ENCODE results near the gene CFAP52. TPM values are rescaled to one million over a fixed set of nuclear protein-coding genes. Genes with fewer than 3 reads are reported as not detected.
"Not testable (repeated sequence)": the region's sequence is repeated elsewhere in the genome, so short reads cannot be mapped to it uniquely, and the experiment has no call there.

The CFAP52 gene, protein sequence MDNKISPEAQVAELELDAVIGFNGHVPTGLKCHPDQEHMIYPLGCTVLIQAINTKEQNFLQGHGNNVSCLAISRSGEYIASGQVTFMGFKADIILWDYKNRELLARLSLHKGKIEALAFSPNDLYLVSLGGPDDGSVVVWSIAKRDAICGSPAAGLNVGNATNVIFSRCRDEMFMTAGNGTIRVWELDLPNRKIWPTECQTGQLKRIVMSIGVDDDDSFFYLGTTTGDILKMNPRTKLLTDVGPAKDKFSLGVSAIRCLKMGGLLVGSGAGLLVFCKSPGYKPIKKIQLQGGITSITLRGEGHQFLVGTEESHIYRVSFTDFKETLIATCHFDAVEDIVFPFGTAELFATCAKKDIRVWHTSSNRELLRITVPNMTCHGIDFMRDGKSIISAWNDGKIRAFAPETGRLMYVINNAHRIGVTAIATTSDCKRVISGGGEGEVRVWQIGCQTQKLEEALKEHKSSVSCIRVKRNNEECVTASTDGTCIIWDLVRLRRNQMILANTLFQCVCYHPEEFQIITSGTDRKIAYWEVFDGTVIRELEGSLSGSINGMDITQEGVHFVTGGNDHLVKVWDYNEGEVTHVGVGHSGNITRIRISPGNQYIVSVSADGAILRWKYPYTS
- not detected for total RNA-seq
- long read RNA-seq, donor 1: 0 reads
- long read RNA-seq, donor 2: 0 reads

DNA sequence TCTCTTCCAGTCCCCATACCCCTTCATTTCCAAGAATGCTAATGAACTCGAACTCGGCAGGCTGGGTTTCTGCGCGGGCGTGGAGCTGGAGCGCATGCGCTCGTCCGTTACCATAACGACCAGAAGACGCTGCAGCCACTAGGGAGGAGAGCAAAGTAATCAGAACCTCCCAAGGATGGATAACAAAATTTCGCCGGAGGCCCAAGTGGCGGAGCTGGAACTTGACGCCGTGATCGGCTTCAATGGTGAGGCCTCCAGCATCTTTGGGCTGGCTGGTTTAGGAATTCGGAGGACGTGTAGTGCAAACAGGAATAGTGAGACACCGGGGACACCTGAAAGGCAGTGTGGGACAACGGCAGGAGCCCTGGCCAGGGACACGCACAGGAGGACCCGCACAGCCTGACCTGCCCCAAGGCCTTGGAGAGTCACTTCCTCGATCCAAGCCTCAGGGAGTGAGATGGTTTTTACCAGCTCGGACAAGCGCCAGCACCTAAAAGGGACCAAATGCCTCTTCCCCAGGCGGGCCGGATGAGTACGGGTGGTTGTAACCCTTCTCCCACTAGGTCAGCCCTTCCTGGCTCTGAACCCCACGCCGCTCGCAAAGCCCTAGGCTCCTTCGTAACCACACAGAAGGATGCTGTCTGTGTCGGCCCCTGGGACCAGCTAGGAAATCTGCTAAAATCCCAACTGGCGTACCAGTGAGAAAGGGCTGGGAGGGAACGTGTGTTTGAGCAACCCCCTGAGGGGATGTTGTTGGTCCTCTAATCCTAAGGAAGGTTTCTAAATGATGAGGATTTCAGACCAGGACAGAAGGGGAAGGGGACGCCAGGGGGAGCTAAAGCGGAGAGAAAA lies at the start of gene CFAP52:
Gene CFAP52, plus strand, starts transcription at position 122 of the 852 bp plus-strand sequence. Its CDS starts 54 bp downstream, at position 176.
- DNase-seq (ENCODE audit: low spot score): peak; percentile 92
- intact Hi-C loops (cut with DNase I): no loop called here

GRCh38 chr17:9527788-9528187 lies 48.7 kb upstream of the CFAP52 start:
- intact Hi-C loops (cut with DNase I): no loop called here

DNA sequence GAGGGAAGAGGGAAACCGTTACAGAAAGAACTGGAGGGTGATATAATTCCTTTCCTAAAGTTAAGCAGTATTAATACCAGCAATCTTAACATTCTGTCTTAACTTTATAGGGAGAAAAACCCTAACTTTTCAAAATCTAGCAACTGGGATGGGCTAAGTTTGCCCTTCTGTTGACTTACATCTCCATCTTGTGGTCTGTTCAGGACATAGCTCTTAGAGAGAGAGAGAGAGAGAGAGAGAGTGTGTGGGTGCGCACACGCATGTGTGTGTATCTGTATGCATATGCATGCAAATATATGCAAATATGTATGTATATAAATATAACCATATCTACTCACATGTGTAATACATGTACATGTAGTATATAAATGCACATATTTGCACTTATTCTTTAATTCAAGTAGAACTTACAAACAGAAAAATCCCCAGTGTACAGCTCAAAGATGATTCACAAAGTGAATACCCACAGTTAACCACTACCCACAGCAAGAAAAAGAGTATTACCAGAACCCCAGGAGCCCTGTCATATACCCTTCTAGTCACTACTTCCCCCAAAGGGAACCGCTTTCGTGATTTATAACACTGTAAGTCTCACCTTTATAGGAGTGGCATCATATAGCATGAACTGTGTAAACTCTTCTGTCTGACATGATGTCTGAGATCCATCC lies 47.3 kb upstream of the CFAP52 start:
- intact Hi-C loops (cut with DNase I): no loop called here
- DNase-seq (ENCODE audit: low spot score): no peak

More at GRCh38 chr17:9527788-9528187, 48.7 kb upstream of the CFAP52 start:
- DNase-seq (ENCODE audit: low spot score): no peak

DNA sequence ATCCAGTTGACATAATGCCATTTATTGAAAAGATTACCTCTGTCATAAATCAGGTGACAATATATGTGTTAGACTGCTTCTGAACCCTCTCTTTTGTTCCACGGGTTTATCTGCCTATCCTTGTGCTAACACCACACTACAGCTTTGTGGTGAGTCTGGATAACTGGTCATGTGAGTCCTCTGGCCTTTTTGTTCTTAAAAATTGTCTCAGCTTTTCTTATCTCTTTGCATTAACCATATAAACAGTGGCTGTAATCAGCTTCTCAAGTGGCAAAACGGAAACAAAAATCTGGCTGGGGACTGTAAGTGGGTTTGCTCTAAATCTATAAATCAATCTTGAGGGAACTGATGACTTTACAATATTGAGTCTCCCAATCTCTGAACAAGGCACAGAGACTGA lies 45.4 kb upstream of the CFAP52 start:
- intact Hi-C loops (cut with DNase I): no loop called here
- DNase-seq (ENCODE audit: low spot score): no peak

DNA sequence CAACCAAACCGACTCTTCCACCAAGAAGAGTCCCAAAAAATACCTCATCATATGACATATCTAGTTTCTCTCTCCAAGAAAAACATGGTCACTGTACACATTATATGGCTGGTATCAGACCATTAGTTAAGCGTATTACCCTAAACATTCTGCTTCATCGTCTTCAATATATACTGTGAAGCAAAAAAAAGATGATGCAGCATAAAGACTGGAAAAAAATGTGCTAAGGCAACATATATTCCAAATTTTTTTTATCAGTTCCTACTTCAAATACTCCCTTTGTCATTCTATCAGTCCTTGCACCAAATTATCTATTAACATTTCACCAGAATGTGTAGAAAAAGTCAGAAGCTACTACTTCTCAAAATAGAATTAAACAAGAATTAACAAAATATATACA lies 43.7 kb upstream of the CFAP52 start:
- intact Hi-C loops (cut with DNase I): no loop called here
- DNase-seq (ENCODE audit: low spot score): no peak

DNA sequence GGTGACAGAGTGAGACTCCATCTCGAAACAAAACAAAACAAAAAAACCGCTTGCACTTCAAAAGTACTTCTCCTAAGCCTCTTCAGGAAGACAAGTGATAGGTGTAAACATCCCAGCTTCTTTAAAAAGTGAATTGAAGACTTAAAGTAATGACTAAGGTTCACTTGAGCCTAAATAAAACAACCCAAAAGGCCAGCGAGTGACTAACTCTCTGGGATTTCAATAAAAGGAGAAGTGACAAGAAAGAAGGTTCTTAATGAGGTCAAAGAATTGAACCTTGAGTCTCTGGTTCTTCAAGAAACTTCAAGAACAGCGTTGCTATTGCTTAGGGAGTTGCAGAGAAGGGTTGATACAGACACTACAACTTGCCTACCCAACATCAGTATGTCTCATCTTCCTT lies 43.0 kb upstream of the CFAP52 start:
- no peak for DNase-seq (ENCODE audit: low spot score)
- intact Hi-C loops (cut with DNase I): no loop called here

DNA sequence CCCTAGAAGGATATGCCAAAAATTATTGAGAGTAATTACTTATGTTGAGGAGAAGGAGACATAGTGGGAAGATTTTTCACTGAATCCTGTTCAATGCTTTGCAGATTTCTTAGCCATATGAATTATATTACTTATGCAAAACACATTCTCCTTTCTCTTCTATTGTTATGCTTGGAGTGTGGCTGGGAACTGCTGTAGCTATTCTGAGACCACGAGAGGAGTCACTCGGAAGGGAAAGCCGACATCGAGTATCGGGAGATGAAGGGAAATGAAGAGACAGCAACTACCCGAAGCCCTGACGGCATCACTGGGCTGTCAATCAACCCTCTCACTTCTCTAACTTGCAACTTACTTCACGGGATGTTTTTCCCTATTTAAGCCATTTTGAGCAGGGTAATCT lies 40.4 kb upstream of the CFAP52 start:
- DNase-seq (ENCODE audit: low spot score): no peak
- intact Hi-C loops (cut with DNase I): no loop called here

DNA sequence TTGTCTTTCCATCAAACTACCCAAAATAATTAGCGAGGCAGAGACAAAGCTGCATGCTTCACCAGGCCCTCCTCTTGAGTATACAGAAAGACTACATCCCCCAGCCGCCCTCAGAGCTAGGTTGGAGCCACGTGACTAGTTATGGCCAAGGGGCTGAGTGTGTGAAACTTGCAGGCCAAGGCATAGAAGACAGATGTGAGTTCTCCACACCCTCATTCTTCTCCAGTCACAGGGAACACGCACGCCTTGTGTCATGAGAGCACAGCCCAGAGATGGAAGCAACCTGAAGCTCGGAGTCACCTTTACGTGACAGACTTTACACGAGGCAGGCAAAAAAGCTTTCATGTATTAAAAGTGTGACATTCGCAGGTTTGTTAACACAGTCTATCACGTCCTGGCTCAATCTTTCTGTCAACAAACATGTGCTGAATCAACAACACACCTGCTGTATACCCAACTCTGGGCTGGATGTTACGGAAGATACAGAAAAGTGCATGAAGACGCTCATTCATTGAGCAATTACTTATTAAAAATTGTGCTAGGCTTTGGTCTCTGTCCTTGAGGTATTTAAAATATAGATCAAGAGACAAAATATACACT lies 39.2 kb upstream of the CFAP52 start:
- intact Hi-C loops (cut with DNase I): no loop called here
- no peak for DNase-seq (ENCODE audit: low spot score)

GRCh38 chr17:9538626-9539025 lies 37.8 kb upstream of the CFAP52 start:
- intact Hi-C loops (cut with DNase I): no loop called here
- no peak for DNase-seq (ENCODE audit: low spot score)

DNA sequence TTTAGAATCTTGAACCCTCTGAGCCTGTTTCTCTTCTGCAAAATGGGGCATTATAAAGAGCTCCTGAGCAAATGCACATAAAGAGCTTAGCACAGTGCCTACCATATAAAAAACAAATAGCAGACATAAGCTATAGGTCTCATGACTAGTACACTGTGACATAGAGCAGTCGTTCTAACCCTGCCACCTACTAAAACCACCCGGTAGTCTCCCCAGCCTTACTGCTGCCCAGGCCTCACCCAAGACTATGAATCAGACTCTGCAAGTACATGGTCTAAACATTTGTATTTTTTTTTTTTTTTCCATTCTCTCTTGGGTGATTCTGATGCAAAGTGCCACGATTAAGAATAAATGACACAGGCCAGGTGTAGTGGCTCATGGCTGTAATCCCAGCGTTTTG lies 34.7 kb upstream of the CFAP52 start:
- intact Hi-C loops (cut with DNase I): no loop called here
- no peak for DNase-seq (ENCODE audit: low spot score)

- DNase-seq (ENCODE audit: low spot score): no peak
- intact Hi-C loops (cut with DNase I): no loop called here
These were observed 32.2 kb upstream of the CFAP52 start for GRCh38 chr17:9544221-9544620.

DNA sequence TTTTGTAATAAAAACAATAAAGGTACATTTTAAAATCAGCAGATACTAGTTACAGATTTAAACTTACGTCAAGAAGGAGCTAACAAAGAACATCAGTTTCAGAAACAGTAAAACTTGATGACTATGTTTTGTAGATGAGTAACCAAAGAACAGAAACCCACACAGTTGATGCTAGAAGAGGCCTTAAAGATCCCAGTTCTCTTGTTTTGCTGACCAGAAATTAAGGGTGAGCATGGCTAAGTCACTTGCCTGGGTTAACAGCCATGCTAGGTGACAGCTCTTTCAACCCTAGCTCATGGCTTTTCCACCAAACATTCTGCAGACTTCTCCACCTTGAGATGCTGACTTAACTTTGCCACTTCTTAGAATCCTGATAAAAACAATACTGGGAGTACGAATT lies 27.2 kb upstream of the CFAP52 start:
- no peak for DNase-seq (ENCODE audit: low spot score)
- intact Hi-C loops (cut with DNase I): no loop called here

DNA sequence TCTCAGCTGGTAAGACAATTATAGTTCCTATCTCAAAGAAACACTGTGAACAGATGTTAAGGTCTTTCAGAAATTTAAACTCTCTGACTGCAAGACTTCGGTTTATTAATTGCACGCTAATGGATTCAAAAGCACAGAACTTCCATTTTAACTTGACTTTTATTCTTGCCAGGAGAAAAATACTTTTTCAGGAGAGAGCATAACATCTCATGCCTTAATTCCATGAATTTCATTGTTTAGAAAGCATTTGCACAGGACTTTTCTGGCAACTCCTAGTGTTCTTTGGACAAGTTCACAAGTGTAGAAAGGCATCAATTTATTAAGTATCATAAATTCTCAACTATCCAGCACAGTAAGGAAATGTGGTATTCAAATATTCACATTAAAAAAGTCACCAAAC lies 23.3 kb upstream of the CFAP52 start:
- intact Hi-C loops (cut with DNase I): no loop called here
- no peak for DNase-seq (ENCODE audit: low spot score)

GRCh38 chr17:9553596-9553995 lies 22.8 kb upstream of the CFAP52 start:
- no peak for DNase-seq (ENCODE audit: low spot score)
- intact Hi-C loops (cut with DNase I): no loop called here

- intact Hi-C loops (cut with DNase I); DNase-seq (ENCODE audit: low spot score): not testable (repeated sequence)
These were observed 21.7 kb upstream of the CFAP52 start for GRCh38 chr17:9554715-9555114.

- DNase-seq (ENCODE audit: low spot score): no peak
- intact Hi-C loops (cut with DNase I): no loop called here
These were observed 19.2 kb upstream of the CFAP52 start for GRCh38 chr17:9557161-9557755.

GRCh38 chr17:9557857-9558256 lies 18.6 kb upstream of the CFAP52 start:
- intact Hi-C loops (cut with DNase I): no loop called here
- DNase-seq (ENCODE audit: low spot score): no peak

DNA sequence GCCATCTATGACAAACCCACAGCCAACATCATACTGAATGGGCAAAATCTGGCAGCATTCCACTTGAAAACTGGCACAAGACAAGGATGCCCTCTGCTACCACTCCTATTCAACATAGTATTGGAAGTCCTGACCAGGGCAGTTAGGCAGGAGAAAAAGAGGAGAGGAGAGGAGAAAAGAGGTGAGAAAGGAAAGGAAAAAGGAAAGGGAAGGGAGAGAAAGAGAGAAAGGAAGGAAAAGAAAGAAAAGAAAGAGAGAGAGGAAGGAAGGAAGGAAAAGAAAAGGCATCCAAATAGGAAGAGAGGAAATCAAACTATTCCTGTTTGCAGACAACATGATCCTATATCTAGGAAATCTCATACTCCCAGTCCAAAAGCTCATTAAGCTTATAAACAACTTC lies 12.3 kb upstream of the CFAP52 start:
- intact Hi-C loops (cut with DNase I): no loop called here
- DNase-seq (ENCODE audit: low spot score): no peak

- no peak for DNase-seq (ENCODE audit: low spot score)
- intact Hi-C loops (cut with DNase I): no loop called here
These were observed 10.4 kb upstream of the CFAP52 start for GRCh38 chr17:9566067-9566466.

Measured in posterior vena cava (tissue), 2 donors.